MCF 10A (cell line): ENCODE measurements around the gene PKD1. TPM values are rescaled to one million over a fixed set of nuclear protein-coding genes. Genes with fewer than 3 reads are reported as not detected.
A peak's percentile ranks its signal among the peaks of the same experiment; 100 is the strongest.

ENCODE experiments used
- BruUV-seq: library from RNA; stranded (reverse); fragments of 400-500 nt; replicated peaks from 2 replicates; lab custom pipeline; 2021; lab: Mats Ljungman, UMichigan
- CTCF ChIA-PET: fragments of 300-600 bp; sonication (Branson Sonifier 250); formaldehyde crosslinking; extraction: SDS; loops from one replicate; lab custom pipeline; 2021; ENCODE audit warnings: antibody characterized with exemption, inconsistent platforms; lab: Yijun Ruan, JAX
- POLR2A ChIA-PET: fragments of 300-600, 350-650 bp; sonication (Branson Sonifier 250); formaldehyde crosslinking; extraction: SDS; loops from one replicate; lab custom pipeline; 2020; ENCODE audit warnings: antibody characterized with exemption, inconsistent platforms; lab: Yijun Ruan, JAX
- DNase-seq: peaks from one replicate; pipeline ENCODE4 v3.0.0-alpha.2; 2018; ENCODE audit not compliant: unreplicated experiment
- H3K27ac Mint-ChIP-seq: one replicate; pipeline ENCODE4 v1.8.0; 2022; ENCODE audit warnings: mild to moderate bottlenecking, low read depth, mixed read lengths; ENCODE audit not compliant: unreplicated experiment
- H3K27me3 Mint-ChIP-seq: one replicate; pipeline ENCODE4 v1.8.0; 2022; ENCODE audit warnings: mixed read lengths; ENCODE audit not compliant: insufficient read depth, unreplicated experiment
- H3K36me3 Mint-ChIP-seq: one replicate; pipeline ENCODE4 v1.8.0; 2022; ENCODE audit warnings: mild to moderate bottlenecking, moderate library complexity, mixed read lengths; ENCODE audit not compliant: insufficient read depth, unreplicated experiment
- H3K4me1 Mint-ChIP-seq: one replicate; pipeline ENCODE4 v1.8.0; 2022; ENCODE audit warnings: mixed read lengths; ENCODE audit not compliant: insufficient read depth, unreplicated experiment
- H3K4me3 Mint-ChIP-seq: one replicate; pipeline ENCODE4 v1.8.0; 2022; ENCODE audit warnings: mild to moderate bottlenecking, moderate library complexity, mixed read lengths; ENCODE audit not compliant: unreplicated experiment
- H3K9me3 Mint-ChIP-seq: one replicate; pipeline ENCODE4 v1.8.0; 2022; ENCODE audit warnings: mixed read lengths; ENCODE audit not compliant: unreplicated experiment
- CTCF ChIP-seq: fragments of 200-600 bp; IDR thresholded peaks from one replicate; pipeline ENCODE4 v1.8.0; 2022; ENCODE audit warnings: antibody characterized with exemption, mild to moderate bottlenecking; ENCODE audit not compliant: unreplicated experiment
- intact Hi-C: fragments of 100-400 bp; cut with micrococcal nuclease; formaldehyde crosslinking; loops from 2 replicates; pipeline ENCODE4 v1.14.1; 2022
- total RNA-seq: library from RNA; stranded (reverse); gene quantifications from 2 replicates; pipeline ENCODE4 v1.2.3, GENCODE V29; 2022

PKD1 gene
- total RNA-seq, 1 experiment from 2014 or later, result 187 TPM

GRCh38 chr16:2042171-2042985 is 93.3 kb downstream of the PKD1 start:
- H3K9me3 Mint-ChIP-seq, result no peaks in the 10 kb centered on the region
- H3K4me1 Mint-ChIP-seq, result peaks cover 17% of the 10 kb centered on the region
- CTCF ChIA-PET, result no interaction called here
- POLR2A ChIA-PET, result interaction anchor here (0.7 kb wide), 1 partner anchor 34 kb away, joined by 4 read pairs; no protein-coding TSS in a partner anchor
- H3K27ac Mint-ChIP-seq, result no peak overlapping the region
- H3K4me3 Mint-ChIP-seq, result no peak overlapping the region
- TF ChIP-seq CTCF, result no peak
- intact Hi-C loops, result no loop called here
- no peaks in the 10 kb centered on the region for H3K27me3 Mint-ChIP-seq
- H3K36me3 Mint-ChIP-seq, result no peaks in the 10 kb centered on the region
- DNase-seq, result no peak
- BruUV-seq, result no TSS peak

GRCh38 chr16:2040787-2041522 is 94.7 kb downstream of the PKD1 start:
- POLR2A ChIA-PET, result interaction anchor here (0.7 to 1.8 kb wide), 6 partner anchors 9 to 114 kb away, joined by 4 to 9 read pairs (median 6); partner anchors contain the start of gene NHERF2
- DNase-seq, result peak; percentile 75
- Mint-ChIP-seq H3K4me3 (no peak overlapping the region), H3K27ac (peak overlapping the region; percentile 27), H3K27me3 (no peaks in the 10 kb centered on the region), H3K36me3 (no peaks in the 10 kb centered on the region), H3K4me1 (peaks cover 6% of the 10 kb centered on the region), H3K9me3 (no peaks in the 10 kb centered on the region)
- CTCF ChIA-PET, result interaction anchor here (0.7 to 1.2 kb wide), 2 partner anchors 18 to 42 kb away, joined by 3 read pairs; no protein-coding TSS in a partner anchor
- no TSS peak for BruUV-seq
- intact Hi-C loops, result no loop called here
- TF ChIP-seq CTCF, result no peak

DNA sequence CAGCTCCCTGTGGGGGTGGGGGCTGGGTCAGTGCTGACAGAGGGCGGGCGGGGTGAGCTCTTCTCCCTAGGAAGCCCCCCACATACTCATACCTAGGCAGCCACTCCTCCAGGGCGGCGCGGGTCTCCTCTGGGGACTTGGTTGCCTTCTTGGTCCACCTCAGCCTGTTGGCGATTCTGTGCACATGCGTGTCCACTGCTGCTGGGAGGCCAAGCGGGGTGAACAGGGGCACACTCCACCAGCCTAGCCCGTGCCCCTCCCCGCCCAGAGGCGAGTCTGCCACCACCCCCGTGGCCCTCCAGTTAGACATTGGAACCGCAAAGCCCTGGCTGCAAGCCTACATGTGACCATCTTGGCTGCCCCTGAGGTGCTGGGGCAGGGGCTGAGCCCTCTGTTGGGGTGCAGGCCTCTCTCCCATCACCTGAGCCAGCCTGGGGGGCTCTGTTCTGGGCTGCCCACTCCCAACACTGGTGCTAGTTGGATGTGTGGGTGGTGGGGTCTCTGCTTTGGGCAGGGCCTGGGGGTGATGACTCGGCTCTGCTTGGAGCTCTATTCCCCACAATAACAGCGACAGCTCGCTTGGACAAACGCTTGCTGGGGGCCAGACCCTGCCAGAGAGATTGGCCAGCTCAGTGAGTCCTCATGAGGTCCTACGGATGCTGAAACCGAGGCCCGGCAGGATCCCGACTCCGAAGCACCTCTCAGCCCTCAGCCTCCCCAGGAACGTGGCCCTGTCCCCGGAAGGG is 95.5 kb downstream of the PKD1 start:
- TF ChIP-seq CTCF, result no peak

More for the DNA sequence above, 95.5 kb downstream of the PKD1 start:
- no peaks in the 10 kb centered on the region for H3K27me3 Mint-ChIP-seq
- intact Hi-C loops, result no loop called here
- CTCF ChIA-PET, result interaction anchor here (0.6 to 0.7 kb wide), 2 partner anchors 43 to 202 kb away, joined by 3 read pairs; no protein-coding TSS in a partner anchor
- POLR2A ChIA-PET, result interaction anchor here (1.0 to 1.8 kb wide), 5 partner anchors 8 to 115 kb away, joined by 3 to 9 read pairs (median 4); no protein-coding TSS in a partner anchor
- H3K9me3 Mint-ChIP-seq, result no peaks in the 10 kb centered on the region
- DNase-seq, result no peak
- H3K27ac Mint-ChIP-seq, result peak overlapping the region; percentile 27
- peaks cover 6% of the 10 kb centered on the region for H3K4me1 Mint-ChIP-seq
- no peak overlapping the region for H3K4me3 Mint-ChIP-seq
- no TSS peak for BruUV-seq
- H3K36me3 Mint-ChIP-seq, result no peaks in the 10 kb centered on the region
